GM10266 (cell line): ENCODE results near the gene ALDH16A1.
"Not testable (repeated sequence)": the region's sequence is repeated elsewhere in the genome, so short reads cannot be mapped to it uniquely, and the experiment has no call there.

Experiments used
- DNase-seq: peaks from one replicate; pipeline ENCODE4 v3.0.0; 2012; ENCODE audit errors: extremely low spot score
- TF ChIP-seq, protein P1 (sequence below): IDR thresholded peaks from 2 replicates; pipeline ENCODE4 v1.5.1; 2012; ENCODE audit warnings: mild to moderate bottlenecking, low read depth; ENCODE audit not compliant: control insufficient read depth, insufficient read depth; ENCODE audit errors: missing control alignments

Gene ALDH16A1

DNA sequence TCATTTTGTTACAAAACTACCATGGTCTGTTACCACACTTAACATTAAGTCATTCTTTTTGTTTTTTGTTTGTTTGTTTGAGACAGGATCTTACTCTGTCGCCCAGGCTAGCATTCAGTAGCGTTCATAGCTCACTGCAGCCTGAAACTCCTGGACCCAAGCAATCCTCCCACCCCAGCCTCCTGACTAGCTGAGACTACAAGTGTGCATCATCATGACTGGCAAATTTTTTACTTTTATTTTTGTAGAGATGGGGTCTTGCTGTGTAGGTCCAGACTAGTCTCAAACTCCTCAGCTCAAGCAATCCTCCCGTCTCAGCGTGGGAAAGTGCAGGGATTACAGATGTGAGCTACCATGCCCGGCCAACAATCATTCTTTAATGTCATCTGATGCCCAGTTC is 3.3 kb downstream of the ALDH16A1 start:
- no peak for DNase-seq

DNA sequence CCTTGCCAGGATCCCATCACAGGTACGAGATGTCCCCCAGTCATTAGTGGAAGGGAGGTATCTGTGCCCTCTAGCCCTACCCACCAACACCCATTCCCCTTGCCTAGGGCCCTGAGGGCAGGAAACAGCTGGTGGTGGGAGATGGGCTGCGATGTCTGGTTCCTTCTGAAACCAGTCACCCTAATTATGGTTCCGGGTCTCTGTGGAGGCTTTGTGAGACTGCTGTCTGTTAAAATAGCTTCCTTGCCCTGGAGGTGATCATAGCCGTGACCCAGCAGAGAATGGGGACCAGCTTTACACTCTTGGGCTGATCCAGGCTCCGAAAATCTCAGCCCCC is 5.5 kb downstream of the ALDH16A1 start:
- TF ChIP-seq, protein P1, sequence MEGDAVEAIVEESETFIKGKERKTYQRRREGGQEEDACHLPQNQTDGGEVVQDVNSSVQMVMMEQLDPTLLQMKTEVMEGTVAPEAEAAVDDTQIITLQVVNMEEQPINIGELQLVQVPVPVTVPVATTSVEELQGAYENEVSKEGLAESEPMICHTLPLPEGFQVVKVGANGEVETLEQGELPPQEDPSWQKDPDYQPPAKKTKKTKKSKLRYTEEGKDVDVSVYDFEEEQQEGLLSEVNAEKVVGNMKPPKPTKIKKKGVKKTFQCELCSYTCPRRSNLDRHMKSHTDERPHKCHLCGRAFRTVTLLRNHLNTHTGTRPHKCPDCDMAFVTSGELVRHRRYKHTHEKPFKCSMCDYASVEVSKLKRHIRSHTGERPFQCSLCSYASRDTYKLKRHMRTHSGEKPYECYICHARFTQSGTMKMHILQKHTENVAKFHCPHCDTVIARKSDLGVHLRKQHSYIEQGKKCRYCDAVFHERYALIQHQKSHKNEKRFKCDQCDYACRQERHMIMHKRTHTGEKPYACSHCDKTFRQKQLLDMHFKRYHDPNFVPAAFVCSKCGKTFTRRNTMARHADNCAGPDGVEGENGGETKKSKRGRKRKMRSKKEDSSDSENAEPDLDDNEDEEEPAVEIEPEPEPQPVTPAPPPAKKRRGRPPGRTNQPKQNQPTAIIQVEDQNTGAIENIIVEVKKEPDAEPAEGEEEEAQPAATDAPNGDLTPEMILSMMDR, result no peak

More for the DNA sequence above, 3.3 kb downstream of the ALDH16A1 start:
- TF ChIP-seq, protein P1, result no peak

GRCh38 chr19:49459388-49459787 is 6.4 kb downstream of the ALDH16A1 start:
- no peak for DNase-seq
- TF ChIP-seq, protein P1, result no peak

More for the DNA sequence above, 5.5 kb downstream of the ALDH16A1 start:
- DNase-seq, result no peak

GRCh38 chr19:49461130-49461529 is 8.1 kb downstream of the ALDH16A1 start:
- not testable (repeated sequence) for DNase-seq

GRCh38 chr19:49461656-49462055 is 8.6 kb downstream of the ALDH16A1 start:
- TF ChIP-seq, protein P1, result no peak
- DNase-seq, result no peak

- TF ChIP-seq, protein P1, result no peak
These were observed 9.5 kb downstream of the ALDH16A1 start for GRCh38 chr19:49462492-49462891.

GRCh38 chr19:49463960-49464740 is 11.1 kb downstream of the ALDH16A1 start:
- no peak for DNase-seq
- TF ChIP-seq, protein P1, result no peak

More at GRCh38 chr19:49462492-49462891, 9.5 kb downstream of the ALDH16A1 start:
- no peak for DNase-seq

DNA sequence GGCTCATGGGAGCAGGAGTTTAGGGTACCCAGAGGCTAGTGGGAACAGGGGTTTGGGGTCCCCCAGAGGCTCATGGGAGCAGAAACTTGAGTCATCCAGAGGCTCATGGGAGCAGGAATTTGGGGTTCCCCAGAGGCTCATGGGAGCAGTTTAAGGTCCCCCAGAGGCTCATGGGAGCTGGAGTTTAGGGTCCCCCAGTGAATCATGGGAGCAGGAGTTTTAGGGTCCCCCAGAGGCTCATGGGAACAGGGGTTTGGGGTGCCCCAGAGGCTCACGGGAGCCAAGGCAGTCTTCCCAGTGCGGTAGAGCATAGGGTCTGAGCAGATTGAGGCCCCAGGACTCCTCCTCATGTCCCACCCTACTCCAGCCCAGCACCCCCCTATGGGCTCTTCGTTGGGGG is 12.3 kb downstream of the ALDH16A1 start:
- no peak for DNase-seq
- TF ChIP-seq, protein P1, result no peak
